Esophagus squamous epithelium (tissue), 5 donors: Measurements from ENCODE around the gene IRF4. TPM values are rescaled to one million over a fixed set of nuclear protein-coding genes. Genes with fewer than 3 reads are reported as not detected.

Experiments used
- DNase-seq: peaks from one replicate; lab custom pipeline; 2025; lab: John Stamatoyannopoulos, UW
- H3K27ac ChIP-seq, 4 donors: fragments of 200-600 bp; sonication (generic); one replicate each; pipeline ENCODE4 v1.5.1; 2016 to 2019; ENCODE audit warnings: mild to moderate bottlenecking in 1 of 4
- H3K27me3 ChIP-seq, 4 donors: fragments of 200-600 bp; sonication (generic); 1 replicate in 3 of 4; 2 replicates in 1 of 4; pipeline versions ENCODE4 v1.5.1 to v1.6.0; 2017 to 2021; ENCODE audit warnings: antibody characterized with exemption in 1 of 4
- H3K36me3 ChIP-seq, 3 donors: fragments of 200-600 bp; sonication (generic); one replicate each; pipeline ENCODE4 v1.5.1; 2016 to 2019
- H3K4me1 ChIP-seq, 3 donors: fragments of 200-600 bp; sonication (generic); one replicate each; pipeline ENCODE4 v1.5.1; 2017 to 2019
- H3K4me3 ChIP-seq, 4 donors: fragments of 200-600 bp; sonication (generic); 1 replicate in 3 of 4; 2 replicates in 1 of 4; pipeline ENCODE4 v1.5.1; 2016 to 2019; ENCODE audit warnings: mild to moderate bottlenecking in 2 of 4, moderate library complexity in 1 of 4
- H3K9me3 ChIP-seq, 3 donors: fragments of 200-600 bp; sonication (generic); one replicate each; pipeline ENCODE4 v1.5.1; 2016 to 2019
- CTCF ChIP-seq, 6 experiments: fragments of 450-650 bp in 4 of 6; fragments of 200-600 bp in 2 of 6; sonication (generic) in 2 of 6; IDR thresholded peaks; one replicate each; pipeline ENCODE4 v1.5.1; 2016 to 2019; ENCODE audit warnings: antibody characterized with exemption in 6 of 6, mild to moderate bottlenecking in 4 of 6, moderate library complexity in 4 of 6
- POLR2A ChIP-seq, 4 donors: fragments of 450-650 bp; IDR thresholded peaks; one replicate each; pipeline ENCODE4 v1.6.1; 2017; ENCODE audit warnings: antibody characterized with exemption in 4 of 4, mild to moderate bottlenecking in 4 of 4, moderate library complexity in 3 of 4
- WGBS, 2 donors: methylation state at CpG; one replicate each; pipeline ENCODE4 v1.1.5; 2018; 5-methylcytosine and 5-hydroxymethylcytosine counted together
- intact Hi-C: fragments of 100-400 bp; cut with DNase I; formaldehyde crosslinking; loops from one replicate; pipeline ENCODE4 v1.15.0; 2022
- total RNA-seq, 4 donors: library from RNA; depleted of rRNA; stranded (reverse); fragments of >200 nt; gene quantifications; one replicate each; pipeline ENCODE4 v1.1.0, GENCODE V29; 2016
- donor health status: DM: yes; HTN: yes; CAD: no.

IRF4 gene
- total RNA-seq, 4 donors from 2014 or later, result 0.40 to 1.9 (median 1.2) TPM

- H3K4me3 ChIP-seq, result no peak overlapping the region
- peaks cover 0 to 12% (median 0%) of the 10 kb centered on the region in 3 donors for H3K4me1 ChIP-seq
- peaks cover 0 to 19% (median 0%) of the 10 kb centered on the region in 3 donors for H3K9me3 ChIP-seq
- intact Hi-C loops, result no loop called here
- no peaks in the 10 kb centered on the region for H3K36me3 ChIP-seq
- TF ChIP-seq CTCF (IDR thresholded peaks at IDR 0.05) (no peak), POLR2A (IDR thresholded peaks at IDR 0.05) (no peak)
- peaks cover 0 to 10% (median 0%) of the 10 kb centered on the region in 4 donors for H3K27me3 ChIP-seq
- 79 to 82% methylated on average over 5 of the region's 5 CpGs for WGBS, 2 donors
- no peak overlapping the region for H3K27ac ChIP-seq
- DNase-seq, result no peak
These were observed 28.7 kb upstream of the IRF4 start for GRCh38 chr6:362924-363249.

- intact Hi-C loops, result no loop called here
These were observed 28.3 kb upstream of the IRF4 start for GRCh38 chr6:363291-363690.

GRCh38 chr6:363909-364308 is 27.6 kb upstream of the IRF4 start:
- H3K9me3 ChIP-seq, result peaks cover 0 to 19% (median 0%) of the 10 kb centered on the region in 3 donors
- no peak overlapping the region for H3K4me3 ChIP-seq
- peaks cover 0 to 20% (median 0%) of the 10 kb centered on the region in 4 donors for H3K27me3 ChIP-seq
- 87 to 93% methylated on average over 13 of the region's 13 CpGs for WGBS, 2 donors
- H3K4me1 ChIP-seq, result peaks cover 0 to 2% (median 0%) of the 10 kb centered on the region in 3 donors
- intact Hi-C loops, result no loop called here
- TF ChIP-seq POLR2A (IDR thresholded peaks at IDR 0.05) (no peak), CTCF (IDR thresholded peaks at IDR 0.05) (no peak)
- no peak overlapping the region for H3K27ac ChIP-seq
- no peaks in the 10 kb centered on the region for H3K36me3 ChIP-seq
- no peak for DNase-seq

More at GRCh38 chr6:363291-363690, 28.3 kb upstream of the IRF4 start:
- Histone ChIP-seq H3K9me3 (peaks cover 0 to 19% (median 0%) of the 10 kb centered on the region in 3 donors), H3K4me3 (no peak overlapping the region), H3K27me3 (peaks cover 0 to 14% (median 0%) of the 10 kb centered on the region in 4 donors), H3K36me3 (no peaks in the 10 kb centered on the region), H3K4me1 (peaks cover 0 to 8% (median 0%) of the 10 kb centered on the region in 3 donors), H3K27ac (no peak overlapping the region)
- WGBS, 2 donors, result 86 to 87% methylated on average over 12 of the region's 12 CpGs
- TF ChIP-seq CTCF (IDR thresholded peaks at IDR 0.05), result no peak
- no peak for TF ChIP-seq POLR2A (IDR thresholded peaks at IDR 0.05)
- DNase-seq, result no peak

- no peaks in the 10 kb centered on the region for H3K4me1 ChIP-seq
- intact Hi-C loops, result no loop called here
- H3K27ac ChIP-seq, result no peak overlapping the region
- no peak for TF ChIP-seq CTCF (IDR thresholded peaks at IDR 0.05)
- no peak for TF ChIP-seq POLR2A (IDR thresholded peaks at IDR 0.05)
- DNase-seq, result no peak
- no peak overlapping the region for H3K4me3 ChIP-seq
- H3K27me3 ChIP-seq, result peaks cover 0 to 30% (median 0%) of the 10 kb centered on the region in 4 donors
- H3K9me3 ChIP-seq, result peaks cover 0 to 19% (median 0%) of the 10 kb centered on the region in 3 donors
- no peaks in the 10 kb centered on the region for H3K36me3 ChIP-seq
- 68 to 76% methylated on average over 11 of the region's 11 CpGs for WGBS, 2 donors
These were observed 26.7 kb upstream of the IRF4 start for GRCh38 chr6:364609-365540.

GRCh38 chr6:365835-366234 is 25.7 kb upstream of the IRF4 start:
- no peak overlapping the region for H3K27ac ChIP-seq
- 61 to 74% methylated on average over 6 of the region's 6 CpGs for WGBS, 2 donors
- intact Hi-C loops, result no loop called here
- no peaks in the 10 kb centered on the region for H3K36me3 ChIP-seq
- H3K9me3 ChIP-seq, result peaks cover 0 to 19% (median 0%) of the 10 kb centered on the region in 3 donors
- H3K4me3 ChIP-seq, result no peak overlapping the region
- H3K27me3 ChIP-seq, result peaks cover 0 to 39% (median 0%) of the 10 kb centered on the region in 4 donors
- no peak for TF ChIP-seq CTCF (IDR thresholded peaks at IDR 0.05)
- no peak for TF ChIP-seq POLR2A (IDR thresholded peaks at IDR 0.05)
- no peak for DNase-seq
- H3K4me1 ChIP-seq, result no peaks in the 10 kb centered on the region
